Measurements from ENCODE around the gene C1orf56.
"Not testable (repeated sequence)": the region's sequence is repeated elsewhere in the genome, so short reads cannot be mapped to it uniquely, and the experiment has no call there.

The C1orf56 gene

DNA sequence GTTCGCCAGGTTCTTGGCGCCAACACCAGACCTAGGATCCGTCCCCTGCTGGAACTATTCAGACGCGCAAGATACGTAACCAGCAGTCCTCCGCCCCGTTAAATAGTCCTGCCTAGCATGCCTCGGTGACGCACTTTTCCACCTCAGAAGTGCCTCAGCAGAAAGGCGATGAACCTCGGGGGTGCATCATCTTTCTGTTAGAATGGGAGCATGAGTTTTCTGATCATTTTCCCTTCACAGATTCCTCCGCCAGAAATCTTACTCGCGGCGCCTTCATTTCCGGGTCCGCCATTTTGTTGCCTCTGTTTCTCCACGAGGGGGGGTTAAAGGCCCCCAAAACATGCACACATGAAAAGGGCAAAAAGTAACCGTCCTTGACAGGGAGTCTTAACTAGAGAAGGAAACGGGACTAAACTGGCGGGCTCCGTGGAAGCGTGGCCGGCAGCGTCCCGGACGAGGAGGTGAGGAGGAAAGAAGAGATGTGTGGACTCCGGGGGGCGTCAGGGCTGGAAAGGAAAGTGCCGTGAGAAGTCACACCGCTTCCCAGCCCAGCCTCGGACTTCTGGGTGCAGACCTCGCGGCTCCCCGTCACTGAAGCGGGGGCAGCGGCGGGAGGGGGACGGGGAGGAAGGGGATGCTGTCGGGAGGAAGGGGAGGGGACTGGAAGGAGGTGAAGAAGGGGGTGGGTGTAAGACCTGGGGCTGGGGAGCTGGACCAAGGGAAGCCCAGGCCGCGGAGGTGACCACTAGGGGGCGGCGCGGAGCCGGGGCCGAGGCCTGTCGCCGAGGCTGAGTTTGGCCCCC, 23.1 kb downstream of the C1orf56 start, which contains the start of gene GABPB2:
GABPB2 (plus strand) TSS at position 288 of the 803 bp plus-strand sequence. CDS start 17,429 bp downstream, outside the sequence.
- TF ChIP-seq CTCF (IDR thresholded peaks at IDR 0.05; ENCODE audit: low read depth, low read length, missing control alignments) = peak; percentile 96
- peak within 1 kb of the TSS; percentile 85 for H3K4me3 ChIP-seq (ENCODE audit: low read depth, low read length)
- peak; percentile 89 for DNase-seq (ENCODE audit: low read depth)

GRCh38 chr1:151072224-151072623, 24.7 kb downstream of the C1orf56 start:
- H3K4me3 ChIP-seq (ENCODE audit: low read depth, low read length) = no peak overlapping the region
- DNase-seq (ENCODE audit: low read depth) = no peak
- TF ChIP-seq CTCF (IDR thresholded peaks at IDR 0.05; ENCODE audit: low read depth, low read length, missing control alignments) = peak; percentile 10

DNA sequence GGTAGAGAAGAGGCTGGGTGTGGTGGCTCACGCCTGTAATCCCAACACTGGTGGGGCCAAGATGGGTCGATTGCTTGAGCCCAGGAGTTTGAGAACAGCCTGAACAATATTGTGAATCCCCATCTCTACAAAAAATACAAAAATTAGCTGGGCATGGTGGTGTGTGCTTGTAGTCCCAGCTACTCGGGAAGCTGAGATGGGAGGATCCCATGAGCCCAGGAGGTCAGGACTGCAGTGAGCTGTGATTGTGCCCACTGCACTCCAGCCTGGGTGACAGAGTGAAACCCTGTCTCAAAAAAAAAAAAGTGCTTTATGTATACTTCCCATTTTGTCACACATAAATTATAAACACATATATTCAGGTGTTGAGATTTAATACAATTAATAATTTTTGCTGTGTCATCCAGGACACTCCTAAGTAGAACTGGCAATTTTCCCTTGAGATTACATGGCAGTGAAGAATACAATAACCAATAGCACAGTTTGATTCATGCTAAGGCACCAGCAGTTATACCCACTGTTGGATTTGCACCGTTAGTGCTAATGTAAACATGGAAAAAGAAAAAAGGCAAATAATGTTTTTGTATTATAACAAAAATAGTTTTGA, 38.5 kb downstream of the C1orf56 start:
- no peak overlapping the region for H3K4me3 ChIP-seq (ENCODE audit: low read depth, low read length)
- no peak for TF ChIP-seq CTCF (IDR thresholded peaks at IDR 0.05; ENCODE audit: low read depth, low read length, missing control alignments)

DNA sequence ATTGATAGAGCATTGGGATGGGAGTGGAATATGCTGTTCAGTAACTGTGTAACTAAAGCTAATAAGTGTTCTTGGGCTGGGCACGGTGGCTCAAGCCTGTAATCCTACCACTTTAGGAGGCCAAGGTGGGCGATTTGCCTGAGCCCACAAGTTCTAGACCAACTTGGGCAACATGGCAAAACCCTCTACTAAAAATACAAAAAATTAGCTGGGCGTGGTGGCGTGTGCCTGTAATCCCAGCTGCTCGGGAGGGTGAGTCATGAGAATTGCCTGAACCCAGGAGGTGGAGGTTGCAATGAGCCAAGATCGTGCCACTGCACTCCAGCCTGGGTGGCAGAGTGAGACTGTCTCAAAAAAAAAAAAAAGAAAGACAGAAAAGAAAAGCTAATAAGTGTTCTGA, 49.9 kb downstream of the C1orf56 start:
- DNase-seq (ENCODE audit: low read depth); H3K4me3 ChIP-seq (ENCODE audit: low read depth, low read length): not testable (repeated sequence)

More for the DNA sequence above, 38.5 kb downstream of the C1orf56 start:
- DNase-seq (ENCODE audit: low read depth) = no peak

GRCh38 chr1:151098126-151098525, 50.6 kb downstream of the C1orf56 start:
- no peak for TF ChIP-seq CTCF (IDR thresholded peaks at IDR 0.05; ENCODE audit: low read depth, low read length, missing control alignments)
- no peak overlapping the region for H3K4me3 ChIP-seq (ENCODE audit: low read depth, low read length)
- DNase-seq (ENCODE audit: low read depth) = no peak
